Measurements from ENCODE around the gene EPN2.

Gene EPN2

GRCh38 chr17:19244781-19245180 lies 7.6 kb downstream of the EPN2 start:
- H3K4me3 ChIP-seq (ENCODE audit: low read depth, low read length), result no peak overlapping the region
- TF ChIP-seq CTCF (IDR thresholded peaks at IDR 0.05; ENCODE audit: insufficient read depth, low read depth, low read length, missing control alignments), result no peak
- no peak for DNase-seq (ENCODE audit: low read depth)

GRCh38 chr17:19247473-19247872 lies 10.3 kb downstream of the EPN2 start:
- TF ChIP-seq CTCF (IDR thresholded peaks at IDR 0.05; ENCODE audit: insufficient read depth, low read depth, low read length, missing control alignments), result no peak
- DNase-seq (ENCODE audit: low read depth), result no peak
- no peak overlapping the region for H3K4me3 ChIP-seq (ENCODE audit: low read depth, low read length)

- H3K4me3 ChIP-seq (ENCODE audit: low read depth, low read length), result no peak overlapping the region
- DNase-seq (ENCODE audit: low read depth), result no peak
- TF ChIP-seq CTCF (IDR thresholded peaks at IDR 0.05; ENCODE audit: insufficient read depth, low read depth, low read length, missing control alignments), result no peak
Measured at GRCh38 chr17:19248151-19248927, 11.2 kb downstream of the EPN2 start.

GRCh38 chr17:19248928-19249574 lies 11.9 kb downstream of the EPN2 start:
- H3K4me3 ChIP-seq (ENCODE audit: low read depth, low read length), result no peak overlapping the region
- no peak for TF ChIP-seq CTCF (IDR thresholded peaks at IDR 0.05; ENCODE audit: insufficient read depth, low read depth, low read length, missing control alignments)
- no peak for DNase-seq (ENCODE audit: low read depth)

GRCh38 chr17:19249681-19250080 lies 12.5 kb downstream of the EPN2 start:
- no peak for DNase-seq (ENCODE audit: low read depth)
- no peak overlapping the region for H3K4me3 ChIP-seq (ENCODE audit: low read depth, low read length)
- TF ChIP-seq CTCF (IDR thresholded peaks at IDR 0.05; ENCODE audit: insufficient read depth, low read depth, low read length, missing control alignments), result no peak

- TF ChIP-seq CTCF (IDR thresholded peaks at IDR 0.05; ENCODE audit: insufficient read depth, low read depth, low read length, missing control alignments), result no peak
- no peak for DNase-seq (ENCODE audit: low read depth)
- no peak overlapping the region for H3K4me3 ChIP-seq (ENCODE audit: low read depth, low read length)
Measured at GRCh38 chr17:19250421-19251173, 13.4 kb downstream of the EPN2 start.

All from GM12865 (cell line).